Uterus (tissue), 2 donors: Measurements from ENCODE around the gene VAMP1.

Source experiments
- CTCF ChIP-seq, 4 experiments: fragments of 200-600 bp in 2 of 4; fragments of 450-650 bp in 2 of 4; sonication (generic) in 2 of 4; IDR thresholded peaks; one replicate each; pipeline ENCODE4 v1.5.1; 2016 to 2019; ENCODE audit warnings: antibody characterized with exemption in 4 of 4, mild to moderate bottlenecking in 2 of 4, moderate library complexity in 1 of 4
- POLR2A ChIP-seq, 2 donors: fragments of 450-650 bp; IDR thresholded peaks; one replicate each; pipeline ENCODE4 v1.6.1; 2016; ENCODE audit warnings: antibody characterized with exemption in 2 of 2, mild to moderate bottlenecking in 1 of 2, moderate library complexity in 1 of 2

GRCh38 chr12:6488240-6488639, 17.8 kb upstream of the VAMP1 start:
- no peak for TF ChIP-seq CTCF (IDR thresholded peaks at IDR 0.05)
- TF ChIP-seq POLR2A (IDR thresholded peaks at IDR 0.05): no peak
